ENCODE results near the gene TSG101. TPM values are rescaled to one million over a fixed set of nuclear protein-coding genes. Genes with fewer than 3 reads are reported as not detected.

The TSG101 gene
- total RNA-seq, 1 donor from 2014 or later = 54.4 TPM

Other genes with a start within 250 kb of the TSG101 start
- 13.5 TPM for gene HPS5, start 204.8 kb downstream of the TSG101 start, total RNA-seq
- gene GTF2H1, start 204.4 kb downstream of the TSG101 start, total RNA-seq = 35.7 TPM
- 298 TPM for gene LDHA, start 132.4 kb downstream of the TSG101 start, total RNA-seq
- gene LDHC, start 114.6 kb downstream of the TSG101 start, total RNA-seq = 0.89 TPM
- not detected for gene LDHAL6A, start 71.1 kb downstream of the TSG101 start, total RNA-seq
- 21.2 TPM for gene UEVLD, start 61.8 kb upstream of the TSG101 start, total RNA-seq
- 2.8 TPM for gene MISFA, start 72.8 kb upstream of the TSG101 start, total RNA-seq
- 24.4 TPM for gene SPTY2D1, start 107.4 kb upstream of the TSG101 start, total RNA-seq
- 20.1 TPM for gene TMEM86A, start 171.8 kb upstream of the TSG101 start, total RNA-seq
- gene IGSF22, start 199.2 kb upstream of the TSG101 start, total RNA-seq = 4.9 TPM